HG03159 (cell line): ENCODE measurements around the gene NPLOC4.
"Not testable (repeated sequence)": the region's sequence is repeated elsewhere in the genome, so short reads cannot be mapped to it uniquely, and the experiment has no call there.

Source experiments
- ATAC-seq: cut with Tn5 transposase; IDR thresholded peaks from one replicate; pipeline ENCODE4 v1.9.1; 2021; ENCODE audit warnings: mild to moderate bottlenecking, moderate library complexity; ENCODE audit not compliant: unreplicated experiment

NPLOC4 gene

DNA sequence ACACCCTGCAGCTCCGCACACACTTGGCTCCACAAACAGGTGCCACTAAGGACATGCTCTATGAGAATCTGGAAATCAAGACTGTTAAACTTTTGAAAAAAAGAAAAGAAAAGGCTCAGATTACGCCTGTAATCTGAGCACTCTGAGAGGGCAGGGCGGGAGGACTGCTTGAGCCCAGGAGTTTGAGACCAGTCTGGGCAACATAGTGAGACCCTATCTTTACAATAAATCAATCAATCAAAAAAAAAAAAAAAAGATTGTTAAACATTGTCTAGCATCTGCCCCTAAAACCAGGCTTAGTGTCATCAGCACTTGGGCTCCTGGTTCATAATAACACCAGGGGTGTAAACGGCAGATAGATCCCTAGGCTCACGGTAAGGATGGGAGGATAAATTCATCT lies 47.3 kb downstream of the NPLOC4 start:
- no peak for ATAC-seq

DNA sequence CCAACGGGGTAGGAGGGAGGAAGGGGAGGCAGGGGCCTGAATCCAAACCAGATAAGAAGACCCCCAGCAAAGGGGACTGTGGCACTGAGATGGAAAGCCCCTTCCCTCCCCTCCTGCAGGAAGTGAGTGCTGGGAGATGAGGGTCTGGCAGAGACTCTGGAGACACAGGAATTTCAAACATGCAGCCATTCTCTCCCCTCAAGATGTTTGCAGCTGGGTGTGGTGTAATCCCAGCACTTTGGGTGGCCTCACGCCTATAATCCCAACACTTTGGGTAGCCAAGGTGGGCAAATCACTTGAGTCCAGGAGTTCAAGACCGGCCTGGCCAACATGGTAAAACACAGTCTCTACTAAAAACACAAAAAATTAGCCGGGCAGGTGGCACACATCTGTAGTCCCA lies 50.8 kb downstream of the NPLOC4 start:
- ATAC-seq = no peak

DNA sequence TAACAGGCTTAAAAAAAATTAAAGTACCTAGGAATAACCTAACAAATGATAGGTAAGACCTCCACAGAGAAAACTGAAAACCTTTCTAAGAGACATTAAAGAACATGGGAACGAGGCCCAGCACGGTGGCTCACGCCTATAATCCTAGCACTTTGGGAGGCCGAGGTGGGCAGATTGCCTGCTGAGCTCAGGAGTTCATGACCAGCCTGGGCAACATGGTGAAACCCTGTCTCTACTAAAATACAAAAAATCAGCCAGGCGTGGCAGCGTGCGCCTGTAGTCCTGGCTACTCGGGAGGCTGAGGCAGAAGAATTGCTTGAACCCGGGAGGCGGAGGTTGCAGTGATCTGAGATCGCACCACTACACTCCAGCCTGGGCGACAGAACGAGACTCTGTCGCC lies 52.1 kb downstream of the NPLOC4 start:
- not testable (repeated sequence) for ATAC-seq

DNA sequence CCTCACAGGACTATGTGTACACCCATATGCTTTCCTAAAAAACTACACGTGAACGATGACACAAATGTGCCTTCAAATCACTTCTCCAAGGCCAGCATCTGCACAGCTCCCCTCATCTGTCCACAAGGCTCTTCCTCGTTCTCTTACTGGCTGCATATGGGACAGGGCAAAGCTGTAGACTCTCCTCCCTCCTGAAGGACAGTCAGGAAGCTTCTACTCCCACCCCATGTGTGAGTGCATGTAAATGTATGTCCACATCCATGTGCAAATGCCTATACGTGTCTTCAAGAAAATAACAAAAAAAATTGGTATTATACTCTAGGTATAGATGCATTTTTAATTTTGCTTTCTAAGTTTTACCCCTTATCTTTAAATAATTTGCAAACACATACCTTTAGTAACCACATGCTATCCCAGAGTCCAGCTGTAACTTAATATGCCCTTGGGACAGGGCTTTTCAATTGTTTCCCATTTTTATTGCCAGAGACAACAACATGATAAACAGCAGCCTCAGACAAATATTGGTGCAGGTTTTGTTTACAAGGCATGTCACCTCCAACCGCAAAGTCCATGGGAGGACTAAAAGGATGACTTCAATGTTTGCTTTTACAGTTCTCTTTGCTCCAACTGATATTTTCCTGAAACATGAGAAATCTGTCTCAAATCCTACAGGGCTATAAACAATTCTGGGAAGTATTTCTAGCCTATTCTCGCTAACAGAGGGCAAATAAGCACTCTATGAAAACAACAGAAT lies 53.1 kb downstream of the NPLOC4 start:
- no peak for ATAC-seq

DNA sequence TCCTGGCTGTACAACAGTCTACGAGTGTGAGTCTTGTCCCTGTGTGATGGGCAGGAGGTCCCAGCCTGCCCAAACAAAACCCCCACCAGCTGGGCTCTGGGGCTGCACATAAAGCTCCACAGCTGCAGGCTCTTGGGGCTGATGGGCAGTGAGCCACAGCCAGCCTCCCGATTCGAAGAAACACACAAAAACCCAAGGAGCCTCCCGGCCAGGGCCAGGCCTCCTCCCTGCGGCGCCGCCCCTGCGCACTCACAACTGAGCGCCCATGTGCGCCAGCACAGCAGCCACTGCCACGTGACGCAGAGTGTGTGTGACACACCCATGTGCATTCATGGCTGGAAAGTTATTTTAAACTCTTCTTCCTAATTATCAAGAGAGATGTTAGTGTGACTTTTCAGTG lies 54.2 kb downstream of the NPLOC4 start:
- no peak for ATAC-seq

DNA sequence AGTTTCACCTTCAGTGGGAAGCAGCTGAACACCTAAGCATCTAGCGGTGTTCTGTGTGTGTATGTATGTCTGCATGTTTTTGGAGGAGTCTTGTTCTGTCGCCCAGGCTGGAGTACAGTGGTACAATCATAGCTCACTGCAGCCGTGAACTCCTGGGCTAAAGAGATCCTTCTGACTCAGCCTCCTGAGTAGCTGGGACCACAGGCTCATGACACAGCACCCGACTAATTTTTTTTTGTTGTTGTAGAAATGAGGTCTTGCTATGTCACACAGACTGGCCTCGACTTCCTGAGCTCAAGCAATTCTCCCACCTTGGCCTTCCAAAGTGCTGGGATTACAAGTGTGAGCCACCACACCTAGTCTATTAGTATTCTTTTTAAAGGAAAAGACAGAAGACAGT lies 54.6 kb downstream of the NPLOC4 start:
- ATAC-seq = no peak

DNA sequence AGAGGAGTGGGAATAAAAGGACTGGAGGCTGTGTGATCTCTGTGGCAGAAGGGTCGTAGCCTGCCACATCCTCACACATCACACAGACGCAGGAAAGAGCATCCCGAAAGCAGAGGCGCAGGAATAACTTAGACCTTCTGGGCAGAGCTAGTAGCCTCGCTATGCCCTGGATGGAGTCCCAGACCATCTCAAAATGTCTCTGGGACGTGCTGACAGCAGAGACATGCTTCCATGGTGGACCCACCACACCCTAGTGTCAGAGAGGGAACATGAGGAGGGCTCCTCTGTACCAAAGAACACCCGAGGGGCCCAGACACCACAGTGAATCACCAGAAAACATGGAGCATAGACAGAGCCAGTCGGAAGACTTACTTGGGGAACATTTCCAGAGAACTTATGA lies 55.2 kb downstream of the NPLOC4 start:
- no peak for ATAC-seq

DNA sequence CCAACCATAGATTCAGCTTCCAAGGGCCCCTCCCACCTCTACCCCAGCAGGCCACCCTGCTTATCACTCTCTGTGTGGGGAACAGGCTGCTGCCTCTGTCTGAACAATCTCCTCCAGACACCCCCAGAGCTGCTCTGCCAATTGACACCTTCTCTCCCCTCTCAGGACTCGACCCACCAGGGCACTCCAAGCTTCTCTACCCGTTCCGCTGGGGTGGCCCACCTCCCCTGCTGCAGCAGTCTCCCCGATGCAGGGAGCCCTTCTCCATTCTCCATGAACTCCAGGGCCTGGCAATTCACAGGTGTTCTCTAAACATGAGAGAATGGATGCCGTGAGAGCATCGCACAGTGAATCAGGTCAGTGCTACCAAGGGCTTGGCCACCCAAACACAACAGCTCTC lies 56.4 kb downstream of the NPLOC4 start:
- ATAC-seq = no peak

DNA sequence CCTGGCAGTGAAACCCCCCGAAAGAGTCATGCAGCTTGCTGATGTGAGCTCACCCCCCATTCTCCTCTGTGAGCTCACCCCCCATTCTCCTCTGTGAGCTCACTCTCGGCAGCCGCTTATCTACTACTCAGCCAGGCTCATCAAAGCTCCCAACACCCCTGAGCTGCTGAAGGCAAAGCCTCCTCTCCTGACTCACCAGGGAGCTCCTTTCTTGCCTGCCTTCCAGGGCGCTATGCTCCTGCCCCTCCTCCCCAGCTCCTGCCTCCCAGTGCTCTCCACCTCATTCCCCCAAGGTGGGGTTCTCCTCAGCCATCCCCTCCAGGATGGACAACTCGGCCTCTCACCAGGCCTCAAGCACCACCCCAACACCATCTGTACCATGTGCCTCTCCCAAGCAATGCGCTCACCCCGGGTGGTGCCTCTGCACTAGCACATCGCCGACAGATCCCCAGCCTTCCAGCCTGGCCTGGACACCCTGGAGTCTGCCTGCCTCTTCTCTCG lies 57.0 kb downstream of the NPLOC4 start:
- no peak for ATAC-seq

DNA sequence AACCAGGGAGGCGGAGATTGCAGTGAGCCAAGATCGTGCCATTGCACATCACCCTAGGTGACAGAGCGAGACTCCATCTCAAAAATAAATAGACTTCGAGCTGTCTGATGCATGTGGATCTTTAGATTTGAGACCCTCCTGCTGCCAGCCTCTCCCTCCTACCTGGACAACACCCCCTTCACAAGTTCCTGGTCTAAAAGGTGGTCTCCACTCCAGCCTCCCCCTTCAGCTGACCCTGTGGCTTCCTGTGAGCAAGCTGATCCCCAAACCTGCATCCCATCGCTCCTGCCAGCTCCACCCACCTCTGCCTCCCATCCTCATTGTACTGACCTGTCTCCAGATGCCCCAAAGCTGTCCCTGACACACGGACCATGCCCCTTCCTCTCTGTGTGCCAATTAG lies 57.6 kb downstream of the NPLOC4 start:
- no peak for ATAC-seq

DNA sequence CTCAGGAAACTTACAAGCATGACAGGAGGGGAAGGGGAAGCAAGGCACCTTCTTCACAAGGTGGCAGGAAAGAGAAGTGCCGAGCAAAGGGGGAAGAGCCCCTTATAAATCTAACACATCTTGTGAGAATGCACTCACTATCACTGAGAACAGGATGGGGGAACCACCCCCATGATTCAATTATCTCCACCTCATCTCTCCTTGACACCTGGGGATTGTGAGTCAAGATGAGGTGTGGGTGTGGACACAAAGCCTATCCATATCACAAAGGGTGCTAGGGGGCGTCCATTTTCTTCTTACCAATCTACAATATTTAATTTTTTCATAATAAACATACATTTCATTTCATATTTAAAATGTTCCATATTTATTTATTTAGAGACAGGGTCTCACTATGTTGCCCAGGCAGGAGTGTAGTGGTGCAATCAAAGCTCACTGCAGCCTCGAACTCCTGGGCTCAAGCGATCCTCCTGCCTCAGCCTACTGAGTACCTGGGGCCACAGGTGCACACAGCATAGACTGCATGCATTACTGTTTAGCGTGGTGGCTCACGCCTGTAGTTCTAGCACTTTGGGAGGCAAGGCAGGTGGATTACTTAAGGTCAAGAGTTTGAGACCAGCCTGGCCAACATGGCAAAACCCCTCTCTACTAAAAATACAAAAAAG lies 58.2 kb downstream of the NPLOC4 start:
- ATAC-seq = no peak

DNA sequence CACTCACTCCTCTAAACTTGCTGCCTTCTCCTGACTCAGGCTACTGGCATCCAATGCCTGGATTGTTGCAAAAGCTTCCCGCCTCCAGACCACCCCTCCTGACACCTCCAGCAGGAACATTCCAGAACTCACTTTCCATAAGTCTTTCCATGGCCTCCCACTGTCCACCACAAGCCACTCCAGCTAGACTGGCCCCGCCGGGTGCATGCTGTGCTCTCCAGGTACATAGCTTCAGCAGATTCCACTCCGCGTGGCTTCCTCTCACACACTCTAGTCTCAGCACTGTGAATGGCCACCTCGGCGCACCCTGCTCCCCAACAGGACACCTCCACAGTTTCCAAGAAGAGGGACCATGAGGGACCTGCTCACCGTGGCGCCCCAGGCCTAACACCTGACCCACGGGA lies 58.9 kb downstream of the NPLOC4 start:
- no peak for ATAC-seq

DNA sequence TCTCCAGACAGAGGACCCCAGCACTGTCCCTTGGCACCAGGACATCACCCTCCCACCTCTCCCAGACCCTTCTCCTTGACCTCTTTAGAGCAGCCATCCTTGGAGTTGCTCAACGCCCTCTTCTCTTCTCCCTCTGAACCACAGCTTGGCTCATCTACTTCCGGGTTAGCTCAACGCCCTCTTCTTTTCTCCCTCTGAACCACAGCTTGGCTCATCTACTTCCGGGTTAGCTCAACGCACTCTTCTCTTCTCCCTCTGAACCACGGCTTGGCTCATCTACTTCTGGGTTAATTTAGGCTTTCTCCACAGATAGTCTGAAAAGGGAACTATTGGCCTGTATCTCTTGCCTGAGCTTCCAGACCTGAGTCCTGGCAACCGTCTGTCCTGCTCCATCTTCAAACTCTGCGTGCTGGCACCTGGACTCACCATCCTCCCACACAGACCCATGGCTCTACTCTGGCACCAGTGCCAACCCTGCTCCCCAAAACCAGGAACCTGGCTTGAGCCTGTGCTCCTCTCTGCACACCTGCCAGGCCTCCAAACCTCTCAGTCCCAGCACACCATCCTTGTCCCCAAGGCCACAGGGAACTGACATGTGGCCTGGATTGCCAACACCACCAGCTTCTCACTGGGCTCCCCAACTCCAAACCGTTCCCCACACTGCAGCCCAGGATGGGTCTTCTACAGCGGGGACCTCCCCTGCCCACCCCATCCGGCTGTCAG lies 59.5 kb downstream of the NPLOC4 start:
- ATAC-seq = no peak

DNA sequence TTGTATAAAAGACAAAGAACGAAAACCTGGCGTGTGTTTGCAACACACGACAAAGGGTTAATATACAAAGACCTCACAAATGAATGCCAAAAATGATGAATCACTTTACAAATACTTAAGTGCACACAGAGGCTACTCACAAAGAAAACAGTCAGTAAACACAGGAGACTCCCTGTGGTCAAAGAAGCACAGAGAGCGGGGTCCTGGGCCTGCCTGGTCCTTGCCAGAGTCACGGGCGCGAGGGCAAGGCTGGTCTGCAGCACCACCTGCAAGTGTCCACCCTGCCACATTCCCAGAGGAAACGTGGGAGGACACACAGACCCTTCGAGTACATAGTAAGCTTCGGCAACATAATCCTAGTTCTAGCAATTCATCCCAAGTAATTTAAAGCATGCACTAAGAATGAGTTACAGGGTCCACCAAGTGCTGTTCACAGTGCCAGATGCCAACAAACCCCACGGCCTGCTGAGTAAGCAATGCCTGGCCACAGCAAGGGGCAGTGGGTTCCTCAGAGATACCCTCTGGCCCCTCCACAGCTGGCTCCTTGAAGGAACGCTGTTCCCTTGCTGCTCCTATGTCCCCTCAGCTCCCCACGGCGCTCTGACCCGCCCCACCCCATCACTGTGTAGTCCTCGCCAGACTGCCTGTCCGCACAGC lies 60.2 kb downstream of the NPLOC4 start:
- ATAC-seq = no peak

DNA sequence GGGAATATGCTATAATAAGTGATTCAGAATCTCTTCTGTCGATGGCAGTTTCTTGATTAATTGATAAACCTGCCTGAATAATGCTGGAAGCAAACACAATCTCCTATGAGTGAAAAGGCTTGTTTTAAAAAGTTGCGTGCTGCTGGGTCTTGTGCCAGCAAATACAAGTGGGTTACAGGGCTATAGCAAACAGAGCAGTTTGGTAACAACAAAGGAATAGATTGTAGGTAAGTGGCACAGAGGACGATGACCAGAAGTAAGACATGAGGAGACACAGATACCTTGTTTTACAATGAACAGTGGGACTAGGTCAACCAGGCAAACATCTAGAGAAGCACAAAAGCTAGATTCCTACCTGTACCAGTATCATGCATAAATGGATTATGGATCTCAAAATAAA lies 61.1 kb downstream of the NPLOC4 start:
- ATAC-seq = no peak

DNA sequence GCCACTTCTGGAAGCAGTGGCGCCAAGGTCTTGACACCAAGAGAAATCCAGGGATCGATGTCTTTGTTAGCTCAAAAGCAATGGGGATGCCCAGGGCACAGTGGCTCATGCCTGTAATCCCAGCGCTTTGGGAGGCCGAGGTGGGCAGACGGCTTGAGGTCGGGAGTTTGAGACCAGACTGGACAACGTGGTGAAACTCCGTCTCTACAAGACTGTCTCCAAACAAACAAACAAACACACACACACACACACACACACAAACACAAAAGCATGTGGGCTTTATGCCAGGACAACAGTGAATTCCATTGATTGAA lies 62.3 kb downstream of the NPLOC4 start:
- no peak for ATAC-seq

DNA sequence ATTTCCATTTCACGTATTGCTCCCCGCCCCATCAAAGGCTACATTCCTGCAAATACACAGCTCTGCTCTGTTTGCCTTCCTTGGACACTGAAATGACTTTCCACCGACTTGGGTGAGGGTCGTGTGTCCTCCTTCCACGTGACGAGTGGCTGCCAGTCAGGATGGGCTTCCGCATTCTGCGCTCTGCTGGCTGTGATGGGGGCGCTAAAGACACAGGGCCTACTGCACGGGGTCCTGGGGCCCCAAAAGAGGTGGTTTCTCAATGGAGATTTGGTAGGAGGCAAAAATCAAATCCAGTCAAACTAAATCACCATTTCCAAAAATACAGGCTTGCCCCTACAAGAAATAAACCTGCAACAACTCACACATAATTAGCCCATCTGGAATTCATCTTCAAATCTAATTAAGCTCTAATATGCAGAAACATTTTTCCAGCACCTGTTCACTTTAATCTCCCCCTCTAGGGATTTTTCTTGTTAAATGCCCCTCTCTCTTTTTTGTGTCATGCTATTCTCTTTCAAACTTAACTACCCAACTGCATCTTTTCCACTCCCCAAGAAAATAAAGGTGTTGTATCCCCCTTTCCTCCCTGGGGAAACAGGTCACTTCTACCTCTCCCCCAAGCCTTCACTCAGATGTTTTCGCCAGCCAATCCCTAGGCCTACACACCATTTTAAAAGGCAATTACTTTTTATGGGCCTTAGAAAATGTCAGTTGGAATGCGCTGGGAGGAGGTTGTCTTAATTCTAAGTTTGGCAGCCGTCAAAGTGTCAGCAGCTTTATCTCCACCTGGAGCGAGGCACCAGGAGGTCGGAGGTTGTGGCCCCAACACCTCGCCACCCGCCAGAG lies 62.9 kb downstream of the NPLOC4 start:
- no peak for ATAC-seq

DNA sequence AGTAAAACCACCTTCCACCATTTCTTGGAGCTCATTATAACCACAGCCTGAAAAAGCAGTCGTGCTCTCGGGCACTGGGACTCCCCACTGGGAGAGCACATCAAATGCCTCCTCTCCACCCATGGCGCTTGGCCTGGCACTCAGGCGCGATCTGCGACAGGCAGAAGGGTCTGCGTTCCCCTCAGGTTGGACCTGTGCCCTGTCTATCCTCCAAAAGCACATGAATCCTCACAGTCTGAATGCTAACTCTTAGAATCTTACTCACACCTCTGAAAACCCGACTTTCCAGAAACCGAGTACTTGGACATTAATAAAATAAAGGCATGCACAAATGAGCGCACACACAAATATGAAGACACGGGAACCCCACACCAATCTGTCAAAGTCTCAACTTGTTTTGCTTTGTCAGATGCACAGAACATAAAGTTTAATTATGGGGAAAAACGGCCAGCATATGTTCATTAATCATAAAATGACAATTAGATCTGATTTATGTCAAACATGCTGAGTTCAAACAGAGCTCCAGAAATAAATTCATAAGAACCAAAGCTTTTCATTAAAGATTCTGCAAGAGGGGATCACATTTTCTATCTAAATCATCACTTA lies 64.2 kb downstream of the NPLOC4 start:
- no peak for ATAC-seq

DNA sequence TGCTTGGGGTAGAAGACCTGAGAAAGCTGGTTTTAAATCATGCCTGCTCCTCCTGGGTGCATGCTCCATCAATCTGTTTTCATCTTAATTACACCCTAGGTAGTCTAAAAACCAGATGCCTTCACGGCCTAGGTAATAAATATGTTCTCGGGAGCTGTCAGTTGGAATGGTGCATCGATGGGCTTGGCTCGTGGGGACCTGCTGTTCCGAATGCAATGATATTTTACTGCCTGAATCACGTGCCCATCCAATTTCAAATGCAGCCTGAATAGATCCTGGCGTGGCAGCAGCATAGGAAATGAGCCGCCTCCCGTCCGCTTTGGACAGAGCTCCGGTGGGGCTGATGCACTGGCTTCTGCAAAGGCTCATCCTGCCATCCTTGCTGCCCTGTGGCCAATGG lies 65.9 kb downstream of the NPLOC4 start:
- no peak for ATAC-seq

DNA sequence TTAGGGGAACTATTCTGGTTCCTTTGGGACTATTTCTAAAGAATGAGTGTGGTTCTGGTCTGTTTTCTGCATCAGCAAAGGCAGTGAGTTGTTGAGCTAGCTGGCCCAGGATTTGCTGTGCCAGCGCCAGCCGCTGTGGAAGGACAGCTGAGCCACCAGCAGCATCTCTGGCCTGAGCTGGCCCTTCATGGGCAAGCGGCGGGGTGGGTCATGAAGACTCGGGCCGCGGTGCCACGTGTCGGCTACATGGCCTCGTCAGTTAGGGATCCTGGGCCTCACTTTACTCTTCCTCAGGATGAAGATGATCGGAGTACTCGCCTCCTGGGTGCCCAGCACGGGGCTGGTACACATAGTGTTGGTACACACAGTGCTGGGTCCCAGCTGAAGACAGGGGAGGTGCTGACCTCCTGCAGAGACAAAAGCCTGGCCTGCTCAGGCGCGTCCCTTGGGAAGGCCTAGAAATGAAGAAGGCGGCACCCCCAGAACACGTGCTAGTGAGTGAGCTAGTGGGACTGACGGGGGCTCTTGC lies 66.9 kb downstream of the NPLOC4 start:
- ATAC-seq = no peak
